GM20000 (cell line): ENCODE data around the gene HNRNPA0.
A peak's percentile ranks its signal among the peaks of the same experiment; 100 is the strongest.

Source experiments
- DNase-seq: peaks from one replicate; pipeline ENCODE4 v3.0.0; 2012; ENCODE audit warnings: low spot score
- CTCF ChIP-seq: IDR thresholded peaks from 2 replicates; pipeline ENCODE4 v1.5.1; 2012; ENCODE audit warnings: mild to moderate bottlenecking, control low read depth; ENCODE audit errors: extremely low read depth, missing control alignments

Gene HNRNPA0

DNA sequence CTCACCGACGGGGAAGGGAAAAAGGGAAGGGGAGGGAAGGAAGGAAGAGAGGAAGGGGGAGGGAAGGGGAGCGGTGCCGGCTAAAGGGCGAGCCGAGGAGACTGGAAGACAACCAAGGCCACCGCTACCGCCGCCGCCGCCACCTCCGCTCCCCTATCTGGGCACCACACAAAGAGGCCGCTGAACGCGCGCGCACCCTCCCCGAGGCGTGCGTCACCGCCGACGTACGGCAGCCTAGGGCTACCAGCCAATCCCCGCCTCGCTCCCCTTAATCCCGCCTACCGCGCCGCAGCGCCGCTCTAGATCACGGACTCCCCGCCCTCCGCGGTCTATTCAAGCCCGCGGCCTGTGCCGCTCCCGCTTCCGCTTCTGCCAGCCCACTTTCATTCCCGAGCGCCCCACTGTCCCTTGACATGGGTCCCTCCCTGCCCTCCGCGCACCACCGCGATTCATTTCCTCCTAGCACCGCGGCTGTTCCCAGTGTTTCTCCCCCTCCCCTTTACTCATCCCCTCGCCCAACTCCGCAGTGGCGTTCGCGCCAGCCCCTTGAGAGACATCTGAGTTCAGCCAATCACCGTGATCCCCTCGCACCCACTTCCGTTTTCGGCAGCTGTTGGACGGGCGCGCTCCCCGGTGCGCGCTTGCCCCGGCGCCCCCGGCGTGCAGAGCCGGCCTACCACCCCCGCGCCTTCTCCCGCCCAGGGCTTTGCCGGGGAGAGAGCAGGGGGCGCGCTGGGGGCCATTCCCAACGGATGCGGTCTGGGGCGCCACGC is at the start of gene HNRNPA0:
Gene HNRNPA0, minus strand, starts transcription at position 176 of the 773 bp plus-strand sequence. CDS start 297 bp downstream, outside the sequence.
- no peak for TF ChIP-seq CTCF
- DNase-seq = peak; percentile 97

DNA sequence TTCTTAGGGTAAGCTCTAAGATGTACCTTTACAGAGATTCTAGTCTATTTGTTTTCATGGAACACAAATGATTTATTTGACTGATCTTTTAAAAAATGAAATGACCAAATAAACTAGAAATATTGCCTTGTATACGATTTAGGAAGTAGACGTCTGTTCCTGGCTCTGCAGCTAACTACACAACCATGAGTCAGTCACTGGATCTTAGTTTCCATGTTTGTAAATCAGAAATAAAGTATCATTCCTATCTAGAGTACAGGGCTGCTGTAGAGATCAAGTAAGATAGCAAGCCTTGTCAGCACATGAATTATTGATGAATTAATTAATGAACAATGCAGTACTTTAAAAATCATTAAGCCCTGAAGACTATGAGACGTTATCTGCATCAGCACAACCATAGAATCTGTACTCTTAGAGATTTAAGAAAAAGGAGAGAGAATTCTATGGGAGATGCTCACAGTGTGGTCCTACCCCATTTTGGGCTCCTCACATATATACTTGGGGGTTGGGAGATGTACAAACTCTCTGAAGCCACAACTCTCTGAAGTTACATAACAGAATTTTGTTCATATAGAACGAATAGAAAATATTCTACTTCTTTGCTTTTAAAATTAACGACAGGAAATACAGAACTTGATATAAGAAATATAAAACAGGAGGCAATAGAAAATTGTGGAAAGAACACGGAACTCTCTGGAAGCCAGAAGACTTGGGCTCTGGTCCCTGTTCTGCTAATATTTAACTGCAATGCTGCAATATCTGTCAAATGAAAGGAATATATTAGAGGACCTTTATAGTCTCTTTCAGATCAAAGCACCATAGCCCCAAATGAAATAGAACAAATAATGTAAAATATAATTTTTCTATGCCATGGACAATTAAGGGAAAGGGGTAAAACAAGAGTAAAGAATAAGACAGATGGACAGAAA is 48.4 kb upstream of the HNRNPA0 start:
- TF ChIP-seq CTCF = no peak
- no peak for DNase-seq

DNA sequence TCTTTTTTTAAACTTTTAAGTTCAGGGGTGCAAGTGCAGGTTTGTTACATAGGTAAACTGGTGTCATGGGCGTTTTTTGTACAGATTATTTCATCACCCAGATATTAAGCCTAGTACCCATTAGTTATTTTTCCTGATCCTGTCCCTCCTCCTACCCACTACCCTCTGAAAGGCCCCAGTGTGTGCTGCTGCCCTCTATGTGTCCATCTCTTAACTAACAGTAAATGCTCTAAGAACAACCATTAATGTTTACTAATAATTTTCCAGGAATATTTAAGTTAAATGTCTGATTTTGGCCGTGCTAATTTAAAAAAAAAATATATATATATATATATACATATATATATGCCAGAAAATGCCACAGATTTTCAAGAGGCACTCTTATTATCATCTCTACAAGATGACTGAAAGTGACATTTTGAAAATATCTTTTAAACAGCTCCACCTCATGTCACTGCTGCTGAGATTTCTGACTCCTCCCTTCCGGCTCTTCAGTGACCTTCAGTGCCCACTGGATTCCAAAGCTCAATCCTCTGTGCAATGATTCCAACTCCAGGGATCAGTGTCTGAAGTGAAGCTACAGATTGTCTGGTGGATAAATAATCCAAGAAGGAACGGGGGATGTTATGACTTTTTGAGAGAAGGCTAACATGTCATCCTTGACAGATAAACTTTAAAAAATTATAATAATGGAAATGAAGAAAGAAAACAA is 46.7 kb upstream of the HNRNPA0 start:
- TF ChIP-seq CTCF = no peak
- no peak for DNase-seq

DNA sequence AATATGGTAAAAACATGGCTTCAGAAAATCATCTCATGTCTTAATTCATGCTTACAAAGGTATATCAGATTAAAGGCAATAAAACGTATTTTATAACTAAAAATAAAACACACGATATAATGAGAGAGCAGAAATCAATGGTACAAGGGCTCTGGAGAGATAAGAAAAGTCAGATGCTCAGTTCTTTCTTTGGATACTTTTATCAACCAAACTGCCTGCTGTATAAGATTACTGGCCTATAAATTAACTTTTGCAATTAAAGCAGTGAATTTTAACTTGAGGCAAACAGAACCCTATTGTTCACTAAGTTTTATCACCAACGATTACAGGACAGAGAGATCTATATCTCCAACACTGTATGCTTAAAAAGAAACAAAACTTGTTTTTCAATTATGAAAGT is 42.1 kb upstream of the HNRNPA0 start:
- no peak for DNase-seq
- no peak for TF ChIP-seq CTCF

GRCh38 chr5:137794863-137795262 is 40.7 kb upstream of the HNRNPA0 start:
- no peak for DNase-seq
- TF ChIP-seq CTCF = no peak

DNA sequence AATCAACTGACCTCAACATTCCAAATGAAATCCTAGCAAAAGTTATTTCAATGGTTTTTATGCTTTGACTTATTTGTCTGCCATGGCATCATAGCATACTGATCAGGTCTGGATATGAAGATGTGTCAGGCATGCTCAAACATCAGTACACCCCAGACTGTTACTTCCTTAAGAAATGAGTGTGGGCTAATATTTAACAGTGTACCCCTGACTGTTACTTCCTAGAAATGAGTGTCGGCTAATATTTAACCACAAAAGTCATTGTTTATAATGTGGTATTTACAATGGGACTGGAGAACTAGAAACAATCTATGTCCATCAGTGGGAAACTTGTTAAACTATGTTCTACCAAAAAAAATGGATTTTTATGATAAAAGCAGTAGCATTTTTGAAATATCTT is 38.1 kb upstream of the HNRNPA0 start:
- TF ChIP-seq CTCF = no peak
- DNase-seq = no peak

DNA sequence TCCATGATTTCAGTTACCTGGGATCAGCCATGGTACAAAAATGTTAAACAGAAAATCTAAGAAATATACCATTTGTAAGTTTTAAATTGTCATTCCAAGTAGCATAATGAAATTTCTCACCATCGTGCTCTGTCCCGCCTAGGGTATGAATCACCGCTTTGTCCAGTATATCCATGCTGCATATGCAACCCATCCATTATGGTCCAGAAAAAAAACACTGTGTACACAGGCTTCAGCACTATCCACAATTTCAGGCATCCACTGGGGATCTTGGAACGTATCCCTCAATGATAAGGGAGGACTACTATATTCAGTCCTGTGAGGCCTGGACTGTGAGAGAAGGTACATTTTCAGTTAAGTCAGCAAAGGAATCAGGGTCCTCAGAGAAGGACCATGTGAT is 37.6 kb upstream of the HNRNPA0 start:
- no peak for DNase-seq
- no peak for TF ChIP-seq CTCF
